DOHH2 (cell line): ENCODE results near the gene GALNT9.
"Not testable (repeated sequence)": the region's sequence is repeated elsewhere in the genome, so short reads cannot be mapped to it uniquely, and the experiment has no call there.

ENCODE experiments used
- EZH2phosphoT487 ChIP-seq: fragments of 200-600 bp; sonication (generic); IDR thresholded peaks from 2 replicates; pipeline ENCODE4 v1.6.1; 2017; ENCODE audit warnings: borderline replicate concordance, mild to moderate bottlenecking, antibody characterized with exemption, low read length, moderate library complexity, mixed read lengths
- TF ChIP-seq, protein P1 (sequence below): fragments of 200-600 bp; sonication (generic); IDR thresholded peaks from one replicate; pipeline ENCODE4 v1.5.1; 2014; ENCODE audit warnings: antibody characterized with exemption, mild to moderate bottlenecking, low read depth, low read length; ENCODE audit not compliant: poor library complexity, severe bottlenecking

GRCh38 chr12:132240669-132241007 lies 88.8 kb downstream of the GALNT9 start:
- TF ChIP-seq, protein P1, sequence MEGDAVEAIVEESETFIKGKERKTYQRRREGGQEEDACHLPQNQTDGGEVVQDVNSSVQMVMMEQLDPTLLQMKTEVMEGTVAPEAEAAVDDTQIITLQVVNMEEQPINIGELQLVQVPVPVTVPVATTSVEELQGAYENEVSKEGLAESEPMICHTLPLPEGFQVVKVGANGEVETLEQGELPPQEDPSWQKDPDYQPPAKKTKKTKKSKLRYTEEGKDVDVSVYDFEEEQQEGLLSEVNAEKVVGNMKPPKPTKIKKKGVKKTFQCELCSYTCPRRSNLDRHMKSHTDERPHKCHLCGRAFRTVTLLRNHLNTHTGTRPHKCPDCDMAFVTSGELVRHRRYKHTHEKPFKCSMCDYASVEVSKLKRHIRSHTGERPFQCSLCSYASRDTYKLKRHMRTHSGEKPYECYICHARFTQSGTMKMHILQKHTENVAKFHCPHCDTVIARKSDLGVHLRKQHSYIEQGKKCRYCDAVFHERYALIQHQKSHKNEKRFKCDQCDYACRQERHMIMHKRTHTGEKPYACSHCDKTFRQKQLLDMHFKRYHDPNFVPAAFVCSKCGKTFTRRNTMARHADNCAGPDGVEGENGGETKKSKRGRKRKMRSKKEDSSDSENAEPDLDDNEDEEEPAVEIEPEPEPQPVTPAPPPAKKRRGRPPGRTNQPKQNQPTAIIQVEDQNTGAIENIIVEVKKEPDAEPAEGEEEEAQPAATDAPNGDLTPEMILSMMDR: not testable (repeated sequence)
- not testable (repeated sequence) for TF ChIP-seq EZH2phosphoT487
